OCI-LY7 (cell line): ENCODE results near the gene CLDN4. TPM values are rescaled to one million over a fixed set of nuclear protein-coding genes. Genes with fewer than 3 reads are reported as not detected.

Source experiments
- BruUV-seq: library from RNA; stranded (reverse); fragments of 400-500 nt; replicated peaks from 2 replicates; lab custom pipeline; 2021; lab: Mats Ljungman, UMichigan
- CTCF ChIA-PET: fragments of 300-600 bp; sonication (Branson Sonifier 250); formaldehyde crosslinking; loops from one replicate; lab custom pipeline; 2022; ENCODE audit warnings: antibody characterized with exemption; ENCODE audit not compliant: unreplicated experiment; lab: Charles Lee
- POLR2A ChIA-PET: fragments of 300-600 bp; sonication (Branson Sonifier 250); formaldehyde crosslinking; loops from one replicate; lab custom pipeline; 2022; ENCODE audit warnings: antibody characterized with exemption; lab: Charles Lee
- DNase-seq: peaks from one replicate; pipeline ENCODE4 v3.0.0-alpha.2; 2015; ENCODE audit warnings: low spot score
- H2AFZ ChIP-seq: fragments of 200-600 bp; sonication (generic), shearing (Covaris generic); 2 replicates; pipeline ENCODE4 v1.6.1; 2014; ENCODE audit warnings: mild to moderate bottlenecking, antibody characterized with exemption, low read length, moderate library complexity
- H3K27ac ChIP-seq: fragments of 200-600 bp; sonication (generic); 2 replicates; pipeline ENCODE4 v1.5.1; 2014; ENCODE audit warnings: mixed run types, low read depth, mild to moderate bottlenecking, moderate library complexity, low read length, inconsistent platforms; ENCODE audit not compliant: poor library complexity, severe bottlenecking
- H3K36me3 ChIP-seq: fragments of 200-600 bp; sonication (generic); 2 replicates; pipeline ENCODE4 v1.6.1; 2014; ENCODE audit warnings: mild to moderate bottlenecking, antibody characterized with exemption, low read length, moderate library complexity, mixed read lengths; ENCODE audit not compliant: insufficient read depth
- H3K4me1 ChIP-seq: fragments of 200-600 bp; sonication (generic); 2 replicates; pipeline ENCODE4 v1.5.1; 2014; ENCODE audit warnings: mild to moderate bottlenecking, low read length; ENCODE audit not compliant: insufficient read depth, poor library complexity, severe bottlenecking
- H3K4me2 ChIP-seq: fragments of 200-600 bp; sonication (generic); 2 replicates; pipeline ENCODE4 v1.6.1; 2014; ENCODE audit warnings: mild to moderate bottlenecking, low read length
- H3K4me3 ChIP-seq: fragments of 200-600 bp; sonication (generic); 2 replicates; pipeline ENCODE4 v1.5.1; 2014; ENCODE audit warnings: mild to moderate bottlenecking, low read depth, low read length; ENCODE audit not compliant: poor library complexity, severe bottlenecking
- H3K79me2 ChIP-seq: fragments of 200-600 bp; sonication (generic); 2 replicates; pipeline ENCODE4 v1.6.1; 2016; ENCODE audit warnings: low read depth, mild to moderate bottlenecking, low read length, moderate library complexity, mixed read lengths; ENCODE audit not compliant: insufficient read depth
- H3K9me2 ChIP-seq: fragments of 200-600 bp; sonication (generic); 2 replicates; pipeline ENCODE4 v1.6.1; 2016; ENCODE audit warnings: mild to moderate bottlenecking, low read length, mixed read lengths; ENCODE audit not compliant: insufficient read depth
- H3K9me3 ChIP-seq: fragments of 200-600 bp; sonication (generic); 2 replicates; pipeline ENCODE4 v1.6.1; 2014; ENCODE audit warnings: mild to moderate bottlenecking, mixed run types, low read length, mixed read lengths
- H4K20me1 ChIP-seq: fragments of 200-600 bp; sonication (generic); 2 replicates; pipeline ENCODE4 v1.6.1; 2014; ENCODE audit warnings: mild to moderate bottlenecking, antibody characterized with exemption, low read length, moderate library complexity, mixed read lengths; ENCODE audit not compliant: insufficient read depth
- CTCF ChIP-seq: fragments of 200-600 bp; sonication (generic); conservative IDR thresholded peaks from 2 replicates; pipeline ENCODE4 v1.5.1; 2014; ENCODE audit warnings: mild to moderate bottlenecking, antibody characterized with exemption, low read length, moderate library complexity, mixed read lengths
- EZH2phosphoT487 ChIP-seq: fragments of 200-600 bp; sonication (generic); IDR thresholded peaks from 2 replicates; pipeline ENCODE4 v1.6.1; 2018; ENCODE audit warnings: low read depth, borderline replicate concordance, mild to moderate bottlenecking, mixed run types, antibody characterized with exemption, low read length, moderate library complexity, mixed read lengths
- intact Hi-C: fragments of 100-400 bp; cut with micrococcal nuclease; formaldehyde crosslinking; loops from one replicate; pipeline ENCODE4 v1.10.0; 2022; ENCODE audit not compliant: unreplicated experiment
- total RNA-seq, 2 experiments: library from RNA; depleted of rRNA in 1 of 2; stranded (reverse); fragments of >200 nt in 1 of 2; shearing (Covaris generic) in 1 of 2; gene quantifications; 2 replicates each; pipeline ENCODE4 v1.2.3, GENCODE V29; 2014 to 2022

The CLDN4 gene
- total RNA-seq, 2 experiments from 2014 or later, result 0.13 to 1.0 TPM

GRCh38 chr7:73847941-73848723 is 17.3 kb downstream of the CLDN4 start:
- H3K4me2 ChIP-seq, result no peak overlapping the region
- H4K20me1 ChIP-seq, result no peaks in the 10 kb centered on the region
- 0 out of 2 replicates have a peak, but pooled peaks cover 4% of the 10 kb centered on the region for H3K9me3 ChIP-seq
- BruUV-seq, result no TSS peak
- CTCF ChIA-PET, result no interaction called here
- H3K27ac ChIP-seq, result no peak overlapping the region
- H3K4me1 ChIP-seq, result peaks cover 8% of the 10 kb centered on the region
- no peaks in the 10 kb centered on the region for H3K9me2 ChIP-seq
- H3K4me3 ChIP-seq, result no peak overlapping the region
- TF ChIP-seq CTCF (no peak), EZH2phosphoT487 (no peak)
- intact Hi-C loops, result no loop called here
- H3K36me3 ChIP-seq, result no peaks in the 10 kb centered on the region
- no peaks in the 10 kb centered on the region for H3K79me2 ChIP-seq
- POLR2A ChIA-PET, result no interaction called here
- H2AFZ ChIP-seq, result no peak overlapping the region
- DNase-seq, result no peak

- CTCF ChIA-PET, result no interaction called here
- TF ChIP-seq EZH2phosphoT487 (no peak), CTCF (no peak)
- no TSS peak for BruUV-seq
- Histone ChIP-seq H3K9me2 (no peaks in the 10 kb centered on the region), H3K4me2 (no peak overlapping the region), H3K4me1 (no peaks in the 10 kb centered on the region), H3K79me2 (no peaks in the 10 kb centered on the region), H4K20me1 (no peaks in the 10 kb centered on the region), H3K4me3 (no peak overlapping the region), H3K36me3 (no peaks in the 10 kb centered on the region), H2AFZ (no peak overlapping the region), H3K9me3 (0 out of 2 replicates have a peak, but pooled peaks cover 4% of the 10 kb centered on the region), H3K27ac (no peak overlapping the region)
- intact Hi-C loops, result no loop called here
- DNase-seq, result no peak
- POLR2A ChIA-PET, result no interaction called here
Observed at GRCh38 chr7:73850781-73851207, 20.0 kb downstream of the CLDN4 start.
